ENCODE results near the gene PCDHGB1.
"Not testable (repeated sequence)": the region's sequence is repeated elsewhere in the genome, so short reads cannot be mapped to it uniquely, and the experiment has no call there.

PCDHGB1 gene

DNA sequence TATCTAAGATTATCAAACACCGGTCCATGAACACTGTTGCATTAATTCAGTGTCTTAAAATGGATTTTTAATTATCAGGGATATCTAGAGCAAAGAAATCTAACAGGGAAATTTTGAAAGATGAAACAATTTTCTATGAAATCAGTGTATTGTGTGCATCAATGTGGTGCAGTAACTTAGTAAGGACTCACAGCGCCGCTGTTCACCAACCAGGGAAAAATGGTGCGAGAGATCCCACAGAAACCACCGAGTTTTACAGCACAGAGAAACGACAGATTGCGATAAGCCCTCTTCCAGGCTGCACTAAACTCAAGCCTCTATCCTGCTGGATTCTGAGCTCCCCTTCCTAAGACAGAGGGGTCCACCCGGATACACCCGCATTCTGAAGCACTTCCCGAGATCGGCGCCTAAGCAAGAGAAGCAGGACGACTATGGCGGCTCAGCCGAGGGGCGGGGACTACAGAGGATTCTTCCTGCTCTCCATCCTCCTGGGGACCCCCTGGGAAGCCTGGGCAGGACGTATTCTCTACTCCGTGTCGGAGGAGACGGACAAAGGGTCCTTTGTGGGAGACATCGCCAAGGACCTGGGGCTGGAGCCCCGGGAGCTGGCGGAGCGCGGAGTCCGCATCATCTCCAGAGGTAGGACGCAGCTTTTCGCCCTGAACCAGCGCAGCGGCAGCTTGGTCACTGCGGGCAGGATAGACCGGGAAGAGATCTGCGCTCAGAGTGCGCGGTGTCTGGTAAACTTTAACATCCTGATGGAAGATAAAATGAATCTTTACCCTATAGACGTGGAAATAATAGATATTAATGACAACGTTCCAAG is 32.8 kb downstream of the PCDHGB1 start, which contains the start of gene PCDHGA7:
Gene PCDHGA7, plus strand, starts transcription at position 274 of the 826 bp plus-strand sequence. Its CDS starts 158 bp downstream, at position 432.
- DNase-seq (ENCODE audit: low read depth in 2 of 2, low spot score in 1 of 2), result no peak

DNA sequence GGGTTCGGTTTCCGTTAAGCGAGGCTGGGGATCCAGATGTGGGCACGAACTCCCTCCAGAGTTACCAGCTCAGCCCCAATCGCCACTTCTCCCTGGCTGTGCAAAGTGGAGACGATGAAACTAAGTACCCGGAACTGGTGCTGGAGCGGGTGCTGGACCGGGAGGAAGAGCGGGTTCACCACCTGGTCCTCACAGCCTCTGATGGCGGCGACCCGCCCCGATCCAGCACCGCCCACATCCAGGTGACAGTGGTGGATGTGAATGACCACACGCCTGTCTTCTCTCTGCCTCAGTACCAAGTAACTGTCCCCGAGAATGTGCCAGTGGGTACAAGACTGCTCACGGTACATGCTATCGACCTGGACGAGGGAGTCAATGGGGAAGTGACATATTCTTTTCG is 33.4 kb downstream of the PCDHGB1 start:
- no peak for DNase-seq (ENCODE audit: low read depth in 2 of 2, low spot score in 1 of 2)

DNA sequence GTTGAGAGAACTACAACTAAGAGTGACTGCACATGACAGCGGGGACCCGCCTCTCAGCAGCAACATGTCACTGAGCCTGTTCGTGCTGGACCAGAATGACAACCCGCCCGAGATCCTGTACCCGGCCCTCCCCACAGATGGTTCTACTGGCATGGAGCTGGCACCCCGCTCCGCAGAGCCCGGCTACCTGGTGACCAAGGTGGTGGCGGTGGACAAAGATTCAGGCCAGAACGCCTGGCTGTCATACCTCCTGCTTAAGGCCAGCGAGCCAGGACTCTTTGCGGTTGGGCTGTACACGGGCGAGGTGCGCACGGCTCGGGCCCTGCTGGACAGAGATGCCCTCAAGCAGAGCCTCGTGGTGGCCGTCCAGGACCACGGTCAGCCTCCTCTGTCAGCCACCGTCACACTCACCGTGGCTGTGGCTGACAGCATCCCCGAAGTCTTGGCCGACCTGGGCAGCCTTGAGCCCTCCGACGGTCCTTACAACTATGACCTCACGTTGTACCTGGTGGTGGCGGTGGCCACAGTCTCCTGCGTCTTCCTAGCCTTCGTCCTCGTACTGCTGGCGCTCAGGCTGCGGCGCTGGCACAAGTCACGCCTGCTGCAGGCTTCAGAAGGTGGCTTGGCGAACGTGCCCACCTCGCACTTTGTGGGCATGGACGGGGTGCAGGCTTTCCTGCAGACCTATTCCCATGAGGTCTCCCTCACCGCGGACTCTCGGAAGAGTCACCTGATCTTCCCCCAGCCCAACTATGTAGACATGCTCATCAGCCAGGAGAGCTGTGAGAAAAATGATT is 34.8 kb downstream of the PCDHGB1 start:
- DNase-seq (ENCODE audit: low read depth in 2 of 2, low spot score in 1 of 2), result no peak

DNA sequence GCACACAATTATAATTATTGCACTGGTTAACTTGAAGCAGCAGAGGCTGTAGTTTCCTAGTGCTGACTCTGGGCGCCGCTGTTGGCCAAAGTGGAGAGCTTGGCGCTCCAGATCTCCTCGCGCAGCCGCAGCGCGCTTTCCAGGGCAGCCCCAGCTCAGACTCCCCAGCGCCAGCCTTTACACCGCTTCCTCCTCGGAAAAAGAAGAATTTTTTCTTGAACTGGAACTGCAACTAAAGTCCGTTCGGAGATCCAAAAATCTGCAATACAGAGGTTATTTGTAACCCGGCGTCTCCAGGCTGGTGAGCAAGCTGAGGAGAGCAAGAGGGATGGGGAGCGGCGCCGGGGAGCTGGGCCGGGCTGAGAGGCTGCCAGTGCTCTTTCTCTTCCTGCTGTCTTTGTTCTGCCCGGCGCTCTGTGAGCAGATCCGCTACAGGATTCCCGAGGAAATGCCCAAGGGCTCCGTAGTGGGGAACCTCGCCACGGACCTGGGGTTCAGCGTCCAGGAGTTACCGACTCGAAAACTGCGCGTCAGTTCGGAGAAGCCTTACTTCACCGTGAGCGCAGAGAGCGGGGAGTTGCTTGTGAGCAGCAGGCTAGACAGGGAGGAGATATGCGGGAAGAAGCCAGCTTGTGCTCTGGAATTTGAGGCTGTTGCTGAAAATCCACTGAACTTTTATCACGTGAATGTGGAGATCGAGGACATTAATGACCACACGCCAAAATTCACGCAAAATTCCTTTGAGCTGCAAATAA is 37.8 kb downstream of the PCDHGB1 start, which contains the start of gene PCDHGB4:
Gene PCDHGB4, plus strand, starts transcription at position 142 of the 755 bp plus-strand sequence. Its CDS starts 187 bp downstream, at position 329.
- not testable (repeated sequence) for DNase-seq (ENCODE audit: low read depth in 2 of 2, low spot score in 1 of 2)

DNA sequence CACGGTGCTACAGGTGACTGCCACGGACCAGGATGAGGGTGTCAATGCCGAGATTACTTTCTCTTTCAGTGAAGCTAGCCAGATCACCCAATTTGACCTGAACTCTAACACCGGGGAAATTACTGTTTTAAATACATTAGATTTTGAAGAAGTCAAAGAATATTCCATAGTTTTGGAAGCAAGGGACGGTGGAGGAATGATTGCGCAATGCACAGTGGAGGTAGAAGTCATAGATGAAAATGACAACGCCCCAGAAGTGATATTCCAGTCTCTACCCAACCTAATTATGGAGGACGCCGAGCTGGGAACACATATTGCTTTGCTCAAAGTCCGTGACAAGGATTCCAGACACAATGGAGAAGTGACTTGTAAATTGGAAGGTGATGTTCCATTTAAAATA is 38.8 kb downstream of the PCDHGB1 start:
- DNase-seq (ENCODE audit: low read depth in 2 of 2, low spot score in 1 of 2), result no peak

- no peak for DNase-seq (ENCODE audit: low read depth in 2 of 2, low spot score in 1 of 2)
Measured at GRCh38 chr5:141389153-141390042, 39.5 kb downstream of the PCDHGB1 start.

- DNase-seq (ENCODE audit: low read depth in 2 of 2, low spot score in 1 of 2), result no peak
Measured at GRCh38 chr5:141392429-141393198, 42.7 kb downstream of the PCDHGB1 start, which contains the start of gene PCDHGA8. Gene PCDHGA8, plus strand, starts transcription at chr5:141392633. Its CDS starts 181 bp downstream, at chr5:141392814.

GRCh38 chr5:141393267-141393666 is 43.4 kb downstream of the PCDHGB1 start:
- no peak for DNase-seq (ENCODE audit: low read depth in 2 of 2, low spot score in 1 of 2)

DNA sequence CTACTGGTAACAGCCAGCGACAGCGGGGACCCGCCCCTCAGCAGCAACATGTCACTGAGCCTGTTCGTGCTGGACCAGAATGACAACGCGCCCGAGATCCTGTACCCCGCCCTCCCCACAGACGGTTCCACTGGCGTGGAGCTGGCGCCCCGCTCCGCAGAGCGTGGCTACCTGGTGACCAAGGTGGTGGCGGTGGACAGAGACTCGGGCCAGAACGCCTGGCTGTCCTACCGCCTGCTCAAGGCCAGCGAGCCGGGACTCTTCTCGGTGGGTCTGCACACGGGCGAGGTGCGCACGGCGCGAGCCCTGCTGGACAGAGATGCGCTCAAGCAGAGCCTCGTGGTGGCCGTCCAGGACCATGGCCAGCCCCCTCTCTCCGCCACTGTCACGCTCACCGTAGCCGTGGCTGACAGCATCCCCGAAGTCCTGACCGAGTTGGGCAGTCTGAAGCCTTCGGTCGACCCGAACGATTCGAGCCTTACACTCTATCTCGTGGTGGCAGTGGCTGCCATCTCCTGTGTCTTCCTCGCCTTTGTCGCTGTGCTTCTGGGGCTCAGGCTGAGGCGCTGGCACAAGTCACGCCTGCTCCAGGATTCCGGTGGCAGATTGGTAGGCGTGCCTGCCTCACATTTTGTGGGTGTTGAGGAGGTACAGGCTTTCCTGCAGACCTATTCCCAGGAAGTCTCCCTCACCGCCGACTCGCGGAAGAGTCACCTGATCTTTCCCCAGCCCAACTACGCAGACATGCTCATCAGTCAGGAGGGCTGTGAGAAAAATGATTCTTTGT is 44.7 kb downstream of the PCDHGB1 start:
- DNase-seq (ENCODE audit: low read depth in 2 of 2, low spot score in 1 of 2), result not testable (repeated sequence)

DNA sequence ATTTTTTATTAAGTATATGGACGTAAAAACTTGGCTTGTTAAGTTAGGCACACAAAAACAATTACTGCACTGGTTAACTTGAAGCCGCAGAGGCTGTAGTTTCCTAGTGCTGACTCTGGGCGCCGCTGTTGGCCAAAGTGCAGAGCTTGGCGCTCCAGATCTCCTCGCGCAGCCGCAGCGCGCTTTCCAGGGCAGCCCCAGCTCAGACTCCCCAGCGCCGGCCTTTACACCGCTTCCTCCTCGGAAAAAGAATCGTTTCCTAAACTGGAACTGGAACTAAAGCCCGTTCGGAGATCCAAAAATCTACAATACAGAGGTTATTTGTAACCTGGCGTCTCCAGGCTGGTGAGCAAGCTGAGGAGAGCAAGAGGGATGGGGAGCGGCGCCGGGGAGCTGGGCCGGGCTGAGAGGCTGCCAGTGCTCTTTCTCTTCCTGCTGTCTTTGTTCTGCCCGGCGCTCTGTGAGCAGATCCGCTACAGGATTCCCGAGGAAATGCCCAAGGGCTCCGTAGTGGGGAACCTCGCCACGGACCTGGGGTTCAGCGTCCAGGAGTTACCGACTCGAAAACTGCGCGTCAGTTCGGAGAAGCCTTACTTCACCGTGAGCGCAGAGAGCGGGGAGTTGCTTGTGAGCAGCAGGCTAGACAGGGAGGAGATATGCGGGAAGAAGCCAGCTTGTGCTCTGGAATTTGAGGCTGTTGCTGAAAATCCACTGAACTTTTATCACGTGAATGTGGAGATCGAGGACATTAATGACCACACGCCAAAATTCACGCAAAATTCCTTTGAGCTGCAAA is 48.1 kb downstream of the PCDHGB1 start, which contains the start of gene PCDHGB5:
Gene PCDHGB5, plus strand, starts transcription at position 192 of the 796 bp plus-strand sequence. Its CDS starts 181 bp downstream, at position 373.
- DNase-seq (ENCODE audit: low read depth in 2 of 2, low spot score in 1 of 2), result not testable (repeated sequence)

GRCh38 chr5:141398608-141399007 is 48.7 kb downstream of the PCDHGB1 start:
- no peak for DNase-seq (ENCODE audit: low read depth in 2 of 2, low spot score in 1 of 2)

DNA sequence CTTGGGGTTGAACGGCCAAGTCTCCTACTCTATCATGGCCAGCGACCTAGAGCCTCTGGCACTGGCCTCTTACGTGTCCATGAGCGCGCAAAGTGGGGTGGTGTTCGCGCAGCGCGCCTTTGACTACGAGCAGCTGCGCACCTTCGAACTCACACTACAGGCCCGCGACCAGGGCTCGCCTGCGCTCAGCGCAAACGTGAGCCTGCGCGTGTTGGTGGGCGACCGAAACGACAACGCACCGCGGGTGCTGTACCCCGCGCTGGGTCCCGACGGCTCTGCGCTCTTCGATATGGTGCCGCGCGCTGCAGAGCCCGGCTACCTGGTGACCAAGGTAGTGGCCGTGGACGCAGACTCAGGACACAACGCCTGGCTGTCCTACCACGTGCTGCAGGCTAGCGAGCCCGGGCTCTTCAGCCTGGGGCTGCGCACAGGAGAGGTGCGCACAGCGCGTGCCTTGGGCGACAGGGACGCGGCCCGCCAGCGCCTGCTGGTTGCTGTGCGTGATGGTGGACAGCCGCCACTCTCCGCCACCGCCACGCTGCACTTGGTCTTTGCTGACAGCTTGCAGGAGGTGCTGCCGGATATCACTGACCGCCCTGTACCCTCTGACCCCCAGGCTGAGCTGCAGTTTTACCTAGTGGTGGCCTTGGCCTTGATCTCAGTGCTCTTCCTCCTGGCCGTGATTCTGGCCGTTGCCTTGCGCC is 49.8 kb downstream of the PCDHGB1 start:
- DNase-seq (ENCODE audit: low read depth in 2 of 2, low spot score in 1 of 2), result no peak

Data from stimulated activated CD8-positive, alpha-beta memory T cell treated with anti-CD3 and anti-CD28 coated beads, Interleukin-4, amount 100 ng/mL, for 1 hour (primary cell).